ENCODE results near the gene WWOX. TPM values are rescaled to one million over a fixed set of nuclear protein-coding genes. Genes with fewer than 3 reads are reported as not detected.

The WWOX gene
- total RNA-seq, 1 experiment from 2014 or later, result 28.3 TPM

- Histone ChIP-seq H3K27me3 (ENCODE audit: low read length) (no peaks in the 10 kb centered on the region), H3K4me3 (ENCODE audit: low read length) (no peak overlapping the region), H3K4me2 (ENCODE audit: low read length) (no peak overlapping the region), H3K27ac (ENCODE audit: low read length) (no peak overlapping the region), H3K79me2 (ENCODE audit: low read length) (no peaks in the 10 kb centered on the region), H3K9ac (ENCODE audit: low read length) (no peak overlapping the region), H3K9me3 (ENCODE audit: low read length) (no peaks in the 10 kb centered on the region), H4K20me1 (ENCODE audit: low read length) (no peaks in the 10 kb centered on the region), H3F3A (ENCODE audit: low read length, unreplicated experiment) (no peaks in the 10 kb centered on the region), H3K9me2 (replicated peaks; ENCODE audit: low read length) (no peaks in the 10 kb centered on the region), H3K4me1 (ENCODE audit: insufficient read depth, low read length) (peaks cover 8% of the 10 kb centered on the region), H2AFZ (ENCODE audit: low read length) (no peak overlapping the region), H3K36me3 (ENCODE audit: low read depth, low read length) (no peaks in the 10 kb centered on the region)
- TF ChIP-seq CTCF (conservative IDR thresholded peaks at IDR 0.05; ENCODE audit: low read depth, low read length), result no peak
- TF ChIP-seq EZH2 (IDR thresholded peaks at IDR 0.05; ENCODE audit: low read length, unreplicated experiment), result no peak
- no peak for TF ChIP-seq EZH2phosphoT487 (IDR thresholded peaks at IDR 0.05; ENCODE audit: borderline replicate concordance, low read length)
- BruUV-seq (replicated peaks), result no TSS peak
- DNase-seq (no peak), ATAC-seq (no peak)
- POLR2A ChIA-PET (ENCODE audit: unreplicated experiment), result no interaction called here
- intact Hi-C loops (cut with micrococcal nuclease), result no loop called here
- CTCF ChIA-PET, result no interaction called here
Measured at GRCh38 chr16:78686601-78687000, 587.1 kb downstream of the WWOX start.

DNA sequence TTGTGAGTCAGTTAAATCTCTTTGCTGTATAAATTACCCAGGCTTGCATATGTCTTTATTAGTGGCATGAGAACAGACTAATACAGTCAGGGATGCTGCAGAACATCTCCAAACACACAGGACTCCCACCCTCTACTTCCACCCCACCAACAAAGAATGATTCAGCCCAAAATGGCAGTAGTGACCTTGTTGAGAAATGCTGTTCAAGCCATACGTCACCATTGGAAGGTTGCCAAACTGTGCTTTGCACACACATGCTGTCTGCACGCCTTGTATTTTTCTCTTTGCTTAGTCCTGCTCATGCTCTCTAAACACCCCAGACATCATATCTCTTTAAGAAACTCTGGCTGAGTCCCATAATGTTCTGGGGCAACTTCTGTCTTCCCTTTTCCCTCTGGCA, 589.6 kb downstream of the WWOX start:
- Histone ChIP-seq H3K9ac (ENCODE audit: low read length) (no peak overlapping the region), H3K79me2 (ENCODE audit: low read length) (no peaks in the 10 kb centered on the region), H3K27ac (ENCODE audit: low read length) (no peak overlapping the region), H3K9me3 (ENCODE audit: low read length) (no peaks in the 10 kb centered on the region), H3K9me2 (replicated peaks; ENCODE audit: low read length) (no peaks in the 10 kb centered on the region), H4K20me1 (ENCODE audit: low read length) (no peaks in the 10 kb centered on the region), H3K27me3 (ENCODE audit: low read length) (no peaks in the 10 kb centered on the region), H3K4me3 (ENCODE audit: low read length) (no peak overlapping the region), H2AFZ (ENCODE audit: low read length) (no peak overlapping the region), H3K4me1 (ENCODE audit: insufficient read depth, low read length) (peaks cover 8% of the 10 kb centered on the region), H3K36me3 (ENCODE audit: low read depth, low read length) (no peaks in the 10 kb centered on the region), H3F3A (ENCODE audit: low read length, unreplicated experiment) (no peaks in the 10 kb centered on the region), H3K4me2 (ENCODE audit: low read length) (no peak overlapping the region)
- no peak for DNase-seq
- intact Hi-C loops (cut with micrococcal nuclease), result no loop called here
- CTCF ChIA-PET, result no interaction called here
- no TSS peak for BruUV-seq (replicated peaks)
- POLR2A ChIA-PET (ENCODE audit: unreplicated experiment), result no interaction called here
- TF ChIP-seq CTCF (conservative IDR thresholded peaks at IDR 0.05; ENCODE audit: low read depth, low read length) (no peak), EZH2phosphoT487 (IDR thresholded peaks at IDR 0.05; ENCODE audit: borderline replicate concordance, low read length) (no peak), EZH2 (IDR thresholded peaks at IDR 0.05; ENCODE audit: low read length, unreplicated experiment) (no peak)
- ATAC-seq, result no peak

GRCh38 chr16:78689536-78689935, 590.1 kb downstream of the WWOX start:
- no peaks in the 10 kb centered on the region for H3K79me2 ChIP-seq (ENCODE audit: low read length)
- peaks cover 6% of the 10 kb centered on the region for H3K4me1 ChIP-seq (ENCODE audit: insufficient read depth, low read length)
- CTCF ChIA-PET, result no interaction called here
- no peak overlapping the region for H3K27ac ChIP-seq (ENCODE audit: low read length)
- POLR2A ChIA-PET (ENCODE audit: unreplicated experiment), result no interaction called here
- H3K9me3 ChIP-seq (ENCODE audit: low read length), result no peaks in the 10 kb centered on the region
- H4K20me1 ChIP-seq (ENCODE audit: low read length), result no peaks in the 10 kb centered on the region
- no peak overlapping the region for H3K4me2 ChIP-seq (ENCODE audit: low read length)
- BruUV-seq (replicated peaks), result no TSS peak
- DNase-seq (no peak), ATAC-seq (no peak)
- no peaks in the 10 kb centered on the region for H3F3A ChIP-seq (ENCODE audit: low read length, unreplicated experiment)
- no peaks in the 10 kb centered on the region for H3K9me2 ChIP-seq (replicated peaks; ENCODE audit: low read length)
- H3K36me3 ChIP-seq (ENCODE audit: low read depth, low read length), result no peaks in the 10 kb centered on the region
- H3K4me3 ChIP-seq (ENCODE audit: low read length), result no peak overlapping the region
- H3K27me3 ChIP-seq (ENCODE audit: low read length), result no peaks in the 10 kb centered on the region
- TF ChIP-seq EZH2phosphoT487 (IDR thresholded peaks at IDR 0.05; ENCODE audit: borderline replicate concordance, low read length) (no peak), EZH2 (IDR thresholded peaks at IDR 0.05; ENCODE audit: low read length, unreplicated experiment) (no peak), CTCF (conservative IDR thresholded peaks at IDR 0.05; ENCODE audit: low read depth, low read length) (no peak)
- intact Hi-C loops (cut with micrococcal nuclease), result no loop called here
- no peak overlapping the region for H3K9ac ChIP-seq (ENCODE audit: low read length)
- H2AFZ ChIP-seq (ENCODE audit: low read length), result no peak overlapping the region
